Ishikawa (cell line): ENCODE measurements around the gene PTPN7.

Source experiments
- CEBPB ChIP-seq: IDR thresholded peaks from 2 replicates; pipeline ENCODE4 v1.6.1; 2012
- CREB1 ChIP-seq: IDR thresholded peaks from 2 replicates; pipeline ENCODE4 v1.6.1; 2012; ENCODE audit warnings: low read depth
- EGR1 ChIP-seq: IDR thresholded peaks from 2 replicates; pipeline ENCODE4 v1.6.1; 2012
- EP300 ChIP-seq: IDR thresholded peaks from 2 replicates; pipeline ENCODE4 v1.6.1; 2012; ENCODE audit warnings: borderline replicate concordance
- FOXM1 ChIP-seq: IDR thresholded peaks from 2 replicates; pipeline ENCODE4 v1.6.1; 2012; ENCODE audit warnings: low read depth, borderline replicate concordance
- NFIC ChIP-seq: IDR thresholded peaks from 2 replicates; pipeline ENCODE4 v1.6.1; 2012
- RAD21 ChIP-seq: IDR thresholded peaks from 2 replicates; pipeline ENCODE4 v1.6.1; 2012; ENCODE audit warnings: low read depth
- TAF1 ChIP-seq: IDR thresholded peaks from 2 replicates; pipeline ENCODE4 v1.6.1; 2012; ENCODE audit warnings: low read depth, mild to moderate bottlenecking
- YY1 ChIP-seq: IDR thresholded peaks from 2 replicates; pipeline ENCODE4 v1.6.1; 2012; ENCODE audit warnings: low read depth
- TF ChIP-seq, protein P1 (sequence below): IDR thresholded peaks from 2 replicates; pipeline ENCODE4 v1.6.1; 2012
- TF ChIP-seq, protein P2 (sequence below): IDR thresholded peaks from 2 replicates; pipeline ENCODE4 v1.6.1; 2012; ENCODE audit warnings: low read depth, mild to moderate bottlenecking
- TF ChIP-seq, protein P3 (sequence below): IDR thresholded peaks from 2 replicates; pipeline ENCODE4 v1.6.1; 2012

DNA sequence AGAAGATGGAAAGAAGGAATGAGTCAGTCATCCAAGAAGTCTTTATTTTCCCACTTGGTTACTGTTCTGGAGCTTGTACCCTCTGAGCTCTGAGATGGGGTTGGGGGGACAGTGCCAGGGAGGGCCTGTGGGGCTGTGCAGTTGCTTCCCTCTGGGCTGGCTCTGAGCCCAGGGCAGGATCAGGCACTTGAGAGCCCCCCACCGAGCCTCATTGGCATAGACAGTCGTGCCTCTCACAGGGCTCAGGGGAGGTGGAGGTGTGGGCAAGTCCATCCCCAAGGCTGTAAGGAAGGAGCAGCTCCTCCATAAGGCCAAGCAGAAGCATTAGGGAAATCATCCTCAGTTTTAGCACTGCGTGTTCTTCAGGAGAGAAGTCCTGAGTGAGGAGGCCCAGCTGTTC lies 13.4 kb downstream of the PTPN7 start:
- no peak for TF ChIP-seq EGR1
- no peak for TF ChIP-seq TAF1
- TF ChIP-seq FOXM1, result no peak
- TF ChIP-seq EP300, result no peak
- TF ChIP-seq, protein P1, sequence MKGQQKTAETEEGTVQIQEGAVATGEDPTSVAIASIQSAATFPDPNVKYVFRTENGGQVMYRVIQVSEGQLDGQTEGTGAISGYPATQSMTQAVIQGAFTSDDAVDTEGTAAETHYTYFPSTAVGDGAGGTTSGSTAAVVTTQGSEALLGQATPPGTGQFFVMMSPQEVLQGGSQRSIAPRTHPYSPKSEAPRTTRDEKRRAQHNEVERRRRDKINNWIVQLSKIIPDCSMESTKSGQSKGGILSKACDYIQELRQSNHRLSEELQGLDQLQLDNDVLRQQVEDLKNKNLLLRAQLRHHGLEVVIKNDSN, result no peak
- TF ChIP-seq, protein P2, sequence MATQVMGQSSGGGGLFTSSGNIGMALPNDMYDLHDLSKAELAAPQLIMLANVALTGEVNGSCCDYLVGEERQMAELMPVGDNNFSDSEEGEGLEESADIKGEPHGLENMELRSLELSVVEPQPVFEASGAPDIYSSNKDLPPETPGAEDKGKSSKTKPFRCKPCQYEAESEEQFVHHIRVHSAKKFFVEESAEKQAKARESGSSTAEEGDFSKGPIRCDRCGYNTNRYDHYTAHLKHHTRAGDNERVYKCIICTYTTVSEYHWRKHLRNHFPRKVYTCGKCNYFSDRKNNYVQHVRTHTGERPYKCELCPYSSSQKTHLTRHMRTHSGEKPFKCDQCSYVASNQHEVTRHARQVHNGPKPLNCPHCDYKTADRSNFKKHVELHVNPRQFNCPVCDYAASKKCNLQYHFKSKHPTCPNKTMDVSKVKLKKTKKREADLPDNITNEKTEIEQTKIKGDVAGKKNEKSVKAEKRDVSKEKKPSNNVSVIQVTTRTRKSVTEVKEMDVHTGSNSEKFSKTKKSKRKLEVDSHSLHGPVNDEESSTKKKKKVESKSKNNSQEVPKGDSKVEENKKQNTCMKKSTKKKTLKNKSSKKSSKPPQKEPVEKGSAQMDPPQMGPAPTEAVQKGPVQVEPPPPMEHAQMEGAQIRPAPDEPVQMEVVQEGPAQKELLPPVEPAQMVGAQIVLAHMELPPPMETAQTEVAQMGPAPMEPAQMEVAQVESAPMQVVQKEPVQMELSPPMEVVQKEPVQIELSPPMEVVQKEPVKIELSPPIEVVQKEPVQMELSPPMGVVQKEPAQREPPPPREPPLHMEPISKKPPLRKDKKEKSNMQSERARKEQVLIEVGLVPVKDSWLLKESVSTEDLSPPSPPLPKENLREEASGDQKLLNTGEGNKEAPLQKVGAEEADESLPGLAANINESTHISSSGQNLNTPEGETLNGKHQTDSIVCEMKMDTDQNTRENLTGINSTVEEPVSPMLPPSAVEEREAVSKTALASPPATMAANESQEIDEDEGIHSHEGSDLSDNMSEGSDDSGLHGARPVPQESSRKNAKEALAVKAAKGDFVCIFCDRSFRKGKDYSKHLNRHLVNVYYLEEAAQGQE, result no peak
- no peak for TF ChIP-seq YY1
- TF ChIP-seq NFIC, result no peak
- TF ChIP-seq RAD21, result no peak
- TF ChIP-seq, protein P3, sequence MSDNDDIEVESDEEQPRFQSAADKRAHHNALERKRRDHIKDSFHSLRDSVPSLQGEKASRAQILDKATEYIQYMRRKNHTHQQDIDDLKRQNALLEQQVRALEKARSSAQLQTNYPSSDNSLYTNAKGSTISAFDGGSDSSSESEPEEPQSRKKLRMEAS, result no peak
- TF ChIP-seq CEBPB, result no peak
- no peak for TF ChIP-seq CREB1
